Activated naive CD4-positive, alpha-beta T cell treated with anti-CD3 and anti-CD28 coated beads, Interleukin-2, amount 10 ng/mL, durations not matched to agents 7 days and 5 days (primary cell): ENCODE results near the gene EIF5A.
"Not testable (repeated sequence)": the region's sequence is repeated elsewhere in the genome, so short reads cannot be mapped to it uniquely, and the experiment has no call there.

Experiments
- CTCF ChIA-PET: fragments of 350-600 bp; sonication (Branson Sonifier 250); formaldehyde crosslinking; loops from one replicate; lab custom pipeline; 2021; ENCODE audit warnings: antibody characterized with exemption; lab: Charles Lee
- DNase-seq: peaks from one replicate; pipeline ENCODE4 v3.0.0-alpha.2; 2020
- H3K27ac Mint-ChIP-seq: one replicate; pipeline ENCODE4 v1.8.0; 2021; ENCODE audit warnings: mild to moderate bottlenecking, moderate library complexity, mixed read lengths
- H3K27me3 Mint-ChIP-seq: one replicate; pipeline ENCODE4 v1.8.0; 2021; ENCODE audit warnings: mild to moderate bottlenecking, mixed read lengths
- H3K36me3 Mint-ChIP-seq: one replicate; pipeline ENCODE4 v1.8.0; 2021; ENCODE audit warnings: mixed read lengths
- H3K4me1 Mint-ChIP-seq: one replicate; pipeline ENCODE4 v1.8.0; 2021; ENCODE audit warnings: mixed read lengths
- H3K4me3 Mint-ChIP-seq: one replicate; pipeline ENCODE4 v1.8.0; 2021; ENCODE audit warnings: mild to moderate bottlenecking, moderate library complexity, mixed read lengths
- H3K9me3 Mint-ChIP-seq: one replicate; pipeline ENCODE4 v1.8.0; 2021; ENCODE audit warnings: mixed read lengths

The EIF5A gene

GRCh38 chr17:7326186-7326585 lies 18.8 kb downstream of the EIF5A start:
- Mint-ChIP-seq H3K27me3 (no peaks in the 10 kb centered on the region), H3K4me3 (no peak overlapping the region), H3K4me1 (peaks cover 40% of the 10 kb centered on the region), H3K27ac (no peak overlapping the region), H3K36me3 (peaks cover 25% of the 10 kb centered on the region), H3K9me3 (no peaks in the 10 kb centered on the region)
- CTCF ChIA-PET, result interaction anchor here (0.5 to 4.8 kb wide), 4 partner anchors 11 to 39 kb away, joined by 3 to 54 read pairs (median 17); partner anchors contain the start of gene ACAP1
- no peak for DNase-seq

GRCh38 chr17:7327056-7327455 lies 19.6 kb downstream of the EIF5A start:
- no peak overlapping the region for H3K4me3 Mint-ChIP-seq
- H3K36me3 Mint-ChIP-seq, result peaks cover 21% of the 10 kb centered on the region
- H3K27me3 Mint-ChIP-seq, result no peaks in the 10 kb centered on the region

GRCh38 chr17:7327501-7327900 lies 20.1 kb downstream of the EIF5A start:
- Mint-ChIP-seq H3K27ac (no peak overlapping the region), H3K27me3 (no peaks in the 10 kb centered on the region)

More at GRCh38 chr17:7327056-7327455, 19.6 kb downstream of the EIF5A start:
- no peaks in the 10 kb centered on the region for H3K9me3 Mint-ChIP-seq
- H3K4me1 Mint-ChIP-seq, result peaks cover 46% of the 10 kb centered on the region
- DNase-seq, result no peak
- H3K27ac Mint-ChIP-seq, result no peak overlapping the region
- CTCF ChIA-PET, result interaction anchor here (0.9 to 4.8 kb wide), 3 partner anchors 10 to 18 kb away, joined by 3 to 54 read pairs (median 29); partner anchors contain the start of gene ACAP1

GRCh38 chr17:7328009-7328408 lies 20.6 kb downstream of the EIF5A start:
- CTCF ChIA-PET, result interaction anchor here (1.7 to 2.0 kb wide), 2 partner anchors 8 to 32 kb away, joined by 4 to 6 read pairs; no protein-coding TSS in a partner anchor
- Mint-ChIP-seq H3K4me3 (peak overlapping the region; percentile 94), H3K27ac (peak overlapping the region; percentile 25), H3K27me3 (no peaks in the 10 kb centered on the region), H3K36me3 (peaks cover 13% of the 10 kb centered on the region), H3K4me1 (peaks cover 55% of the 10 kb centered on the region), H3K9me3 (no peaks in the 10 kb centered on the region)
- no peak for DNase-seq

More at GRCh38 chr17:7327501-7327900, 20.1 kb downstream of the EIF5A start:
- Mint-ChIP-seq H3K36me3 (peaks cover 16% of the 10 kb centered on the region), H3K4me1 (peaks cover 50% of the 10 kb centered on the region), H3K4me3 (peak overlapping the region; percentile 43), H3K9me3 (no peaks in the 10 kb centered on the region)
- DNase-seq, result no peak
- CTCF ChIA-PET, result interaction anchor here (4.3 to 4.8 kb wide), 2 partner anchors 10 to 18 kb away, joined by 29 to 54 read pairs; partner anchors contain the start of gene ACAP1

GRCh38 chr17:7328840-7329373 lies 21.5 kb downstream of the EIF5A start, which contains the start of gene NEURL4:
Gene NEURL4 (minus strand): TSS chr17:7329335. CDS start chr17:7329312, 23 bp downstream.
- Mint-ChIP-seq H3K9me3 (no peaks in the 10 kb centered on the region), H3K27ac (peak within 1 kb of the TSS; percentile 96), H3K27me3 (no peaks in the 10 kb centered on the region), H3K4me3 (peak within 1 kb of the TSS; percentile 94), H3K4me1 (peaks cover 63% of the 10 kb centered on the region), H3K36me3 (peaks cover 5% of the 10 kb centered on the region)
- CTCF ChIA-PET, result interaction anchor here (1.0 to 2.0 kb wide), 5 partner anchors 8 to 33 kb away, joined by 3 to 6 read pairs (median 4); no protein-coding TSS in a partner anchor
- no peak for DNase-seq

- Mint-ChIP-seq H3K36me3 (no peaks in the 10 kb centered on the region), H3K27ac (peak overlapping the region; percentile 96), H3K27me3 (no peaks in the 10 kb centered on the region), H3K9me3 (no peaks in the 10 kb centered on the region), H3K4me1 (peaks cover 63% of the 10 kb centered on the region), H3K4me3 (peak overlapping the region; percentile 94)
- peak; percentile 98 for DNase-seq
- CTCF ChIA-PET, result interaction anchor here (0.9 to 2.0 kb wide), 11 partner anchors 9 to 358 kb away, joined by 3 to 7 read pairs (median 4); partner anchors contain the start of genes TMEM95 and TP53
Observed at GRCh38 chr17:7329374-7329996, 22.1 kb downstream of the EIF5A start.

- Mint-ChIP-seq H3K4me1 (peaks cover 67% of the 10 kb centered on the region), H3K27me3 (no peaks in the 10 kb centered on the region), H3K4me3 (peak overlapping the region; percentile 94), H3K36me3 (no peaks in the 10 kb centered on the region), H3K9me3 (no peaks in the 10 kb centered on the region), H3K27ac (peak overlapping the region; percentile 96)
- peak; percentile 87 for DNase-seq
- CTCF ChIA-PET, result interaction anchor here (0.9 to 2.0 kb wide), 11 partner anchors 10 to 357 kb away, joined by 3 to 7 read pairs (median 4); partner anchors contain the start of genes TMEM95 and TP53
Observed at GRCh38 chr17:7329997-7330637, 22.7 kb downstream of the EIF5A start.

- H3K4me3 Mint-ChIP-seq, result peak overlapping the region; percentile 94
- peaks cover 73% of the 10 kb centered on the region for H3K4me1 Mint-ChIP-seq
- H3K27me3 Mint-ChIP-seq, result no peaks in the 10 kb centered on the region
- H3K9me3 Mint-ChIP-seq, result no peaks in the 10 kb centered on the region
- peak overlapping the region; percentile 58 for H3K27ac Mint-ChIP-seq
- CTCF ChIA-PET, result interaction anchor here (0.7 to 2.0 kb wide), 3 partner anchors 14 to 230 kb away, joined by 3 to 7 read pairs (median 4); no protein-coding TSS in a partner anchor
- H3K36me3 Mint-ChIP-seq, result no peaks in the 10 kb centered on the region
- no peak for DNase-seq
Observed at GRCh38 chr17:7330638-7331015, 23.2 kb downstream of the EIF5A start.

- peak overlapping the region; percentile 48 for H3K4me3 Mint-ChIP-seq
- peaks cover 79% of the 10 kb centered on the region for H3K4me1 Mint-ChIP-seq
Observed at GRCh38 chr17:7332111-7332510, 24.7 kb downstream of the EIF5A start.

GRCh38 chr17:7332600-7333069 lies 25.2 kb downstream of the EIF5A start:
- peak overlapping the region; percentile 86 for H3K27ac Mint-ChIP-seq

More at GRCh38 chr17:7332111-7332510, 24.7 kb downstream of the EIF5A start:
- H3K27me3 Mint-ChIP-seq, result no peaks in the 10 kb centered on the region
- H3K36me3 Mint-ChIP-seq, result peaks cover 6% of the 10 kb centered on the region
- CTCF ChIA-PET, result no interaction called here
- no peaks in the 10 kb centered on the region for H3K9me3 Mint-ChIP-seq
- DNase-seq, result no peak
- H3K27ac Mint-ChIP-seq, result peak overlapping the region; percentile 86

GRCh38 chr17:7334938-7335538 lies 27.6 kb downstream of the EIF5A start:
- peak overlapping the region; percentile 88 for H3K4me3 Mint-ChIP-seq
- peaks cover 23% of the 10 kb centered on the region for H3K36me3 Mint-ChIP-seq
- H3K27me3 Mint-ChIP-seq, result no peaks in the 10 kb centered on the region
- no peak overlapping the region for H3K27ac Mint-ChIP-seq
- no peak for DNase-seq
- peaks cover 76% of the 10 kb centered on the region for H3K4me1 Mint-ChIP-seq
- CTCF ChIA-PET, result interaction anchor here (1.3 to 6.3 kb wide), 3 partner anchors 9 to 39 kb away, joined by 3 to 54 read pairs (median 29); no protein-coding TSS in a partner anchor
- no peaks in the 10 kb centered on the region for H3K9me3 Mint-ChIP-seq

More at GRCh38 chr17:7332600-7333069, 25.2 kb downstream of the EIF5A start:
- H3K9me3 Mint-ChIP-seq, CTCF ChIA-PET, H3K27me3 Mint-ChIP-seq: not testable (repeated sequence)
- H3K36me3 Mint-ChIP-seq, result peaks cover 11% of the 10 kb centered on the region
- peaks cover 79% of the 10 kb centered on the region for H3K4me1 Mint-ChIP-seq
- H3K4me3 Mint-ChIP-seq, result peak overlapping the region; percentile 48
- DNase-seq, result peak; percentile 62

GRCh38 chr17:7335765-7336164 lies 28.3 kb downstream of the EIF5A start:
- H3K4me3 Mint-ChIP-seq, result peak overlapping the region; percentile 88
- not testable (repeated sequence) for H3K27me3 Mint-ChIP-seq, H3K9me3 Mint-ChIP-seq, DNase-seq
- H3K4me1 Mint-ChIP-seq, result peaks cover 76% of the 10 kb centered on the region
- peaks cover 28% of the 10 kb centered on the region for H3K36me3 Mint-ChIP-seq
- CTCF ChIA-PET, result interaction anchor here (0.9 to 6.3 kb wide), 12 partner anchors 10 to 101 kb away, joined by 3 to 54 read pairs (median 9); partner anchors contain the start of genes GPS2, NLGN2 and TMEM95
- peak overlapping the region; percentile 95 for H3K27ac Mint-ChIP-seq
